MCF 10A (cell line): ENCODE data around the gene RBBP5. TPM values are rescaled to one million over a fixed set of nuclear protein-coding genes. Genes with fewer than 3 reads are reported as not detected.

Experiments
- BruUV-seq: library from RNA; stranded (reverse); fragments of 400-500 nt; replicated peaks from 2 replicates; lab custom pipeline; 2021; lab: Mats Ljungman, UMichigan
- CTCF ChIA-PET: fragments of 300-600 bp; sonication (Branson Sonifier 250); formaldehyde crosslinking; extraction: SDS; loops from one replicate; lab custom pipeline; 2021; ENCODE audit warnings: antibody characterized with exemption, inconsistent platforms; lab: Yijun Ruan, JAX
- POLR2A ChIA-PET: fragments of 300-600, 350-650 bp; sonication (Branson Sonifier 250); formaldehyde crosslinking; extraction: SDS; loops from one replicate; lab custom pipeline; 2020; ENCODE audit warnings: antibody characterized with exemption, inconsistent platforms; lab: Yijun Ruan, JAX
- DNase-seq: peaks from one replicate; pipeline ENCODE4 v3.0.0-alpha.2; 2018; ENCODE audit not compliant: unreplicated experiment
- H3K27ac Mint-ChIP-seq: one replicate; pipeline ENCODE4 v1.8.0; 2022; ENCODE audit warnings: mild to moderate bottlenecking, low read depth, mixed read lengths; ENCODE audit not compliant: unreplicated experiment
- H3K27me3 Mint-ChIP-seq: one replicate; pipeline ENCODE4 v1.8.0; 2022; ENCODE audit warnings: mixed read lengths; ENCODE audit not compliant: insufficient read depth, unreplicated experiment
- H3K36me3 Mint-ChIP-seq: one replicate; pipeline ENCODE4 v1.8.0; 2022; ENCODE audit warnings: mild to moderate bottlenecking, moderate library complexity, mixed read lengths; ENCODE audit not compliant: insufficient read depth, unreplicated experiment
- H3K4me1 Mint-ChIP-seq: one replicate; pipeline ENCODE4 v1.8.0; 2022; ENCODE audit warnings: mixed read lengths; ENCODE audit not compliant: insufficient read depth, unreplicated experiment
- H3K4me3 Mint-ChIP-seq: one replicate; pipeline ENCODE4 v1.8.0; 2022; ENCODE audit warnings: mild to moderate bottlenecking, moderate library complexity, mixed read lengths; ENCODE audit not compliant: unreplicated experiment
- H3K9me3 Mint-ChIP-seq: one replicate; pipeline ENCODE4 v1.8.0; 2022; ENCODE audit warnings: mixed read lengths; ENCODE audit not compliant: unreplicated experiment
- CTCF ChIP-seq: fragments of 200-600 bp; IDR thresholded peaks from one replicate; pipeline ENCODE4 v1.8.0; 2022; ENCODE audit warnings: antibody characterized with exemption, mild to moderate bottlenecking; ENCODE audit not compliant: unreplicated experiment
- intact Hi-C: fragments of 100-400 bp; cut with micrococcal nuclease; formaldehyde crosslinking; loops from 2 replicates; pipeline ENCODE4 v1.14.1; 2022
- total RNA-seq: library from RNA; stranded (reverse); gene quantifications from 2 replicates; pipeline ENCODE4 v1.2.3, GENCODE V29; 2022

The RBBP5 gene
- total RNA-seq, 1 experiment from 2014 or later: 24.8 TPM

GRCh38 chr1:205072881-205073280, 48.9 kb downstream of the RBBP5 start:
- Mint-ChIP-seq H3K4me3 (peak overlapping the region; percentile 10), H3K36me3 (no peaks in the 10 kb centered on the region), H3K27ac (peak overlapping the region; percentile 95), H3K4me1 (peaks cover 33% of the 10 kb centered on the region), H3K9me3 (no peaks in the 10 kb centered on the region), H3K27me3 (no peaks in the 10 kb centered on the region)
- peak; percentile 96 for DNase-seq
- intact Hi-C loops: loop anchor here (5.0 kb wide), 1 partner anchor 49 kb away; the partner anchor contains the start of gene RBBP5
- ChIA-PET POLR2A (interaction anchor here (0.9 to 6.9 kb wide), 7 partner anchors 11 to 556 kb away, joined by 3 to 53 read pairs (median 5); partner anchors contain the start of genes MDM4, RBBP5 and TMEM81), CTCF (interaction anchor here (0.6 to 10.7 kb wide), 9 partner anchors 10 to 184 kb away, joined by 3 to 182 read pairs (median 4); no protein-coding TSS in a partner anchor)
- no TSS peak for BruUV-seq
- no peak for TF ChIP-seq CTCF

DNA sequence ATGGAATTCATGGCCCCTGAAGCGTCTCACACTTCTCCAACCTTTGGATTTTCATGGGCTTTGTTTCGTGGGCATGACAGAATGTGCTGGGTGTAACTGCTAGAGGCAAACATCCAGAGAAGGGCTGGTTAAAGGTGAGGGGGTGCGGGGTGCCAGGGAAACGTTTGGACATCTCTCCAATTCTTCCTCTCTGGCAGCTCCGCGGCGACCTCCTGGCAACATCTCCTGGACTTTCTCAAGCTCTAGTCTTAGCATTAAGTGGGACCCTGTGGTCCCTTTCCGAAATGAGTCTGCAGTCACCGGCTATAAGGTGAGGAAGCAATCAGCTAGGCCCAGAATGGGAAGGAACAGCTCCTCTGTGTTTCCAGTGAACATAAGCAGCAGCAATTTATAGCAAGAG, 49.5 kb downstream of the RBBP5 start:
- intact Hi-C loops: loop anchor here (5.0 kb wide), 1 partner anchor 50 kb away; the partner anchor contains the start of gene RBBP5
- Mint-ChIP-seq H3K27ac (peak overlapping the region; percentile 95), H3K9me3 (no peaks in the 10 kb centered on the region), H3K36me3 (no peaks in the 10 kb centered on the region), H3K27me3 (no peaks in the 10 kb centered on the region), H3K4me3 (no peak overlapping the region), H3K4me1 (peaks cover 29% of the 10 kb centered on the region)
- BruUV-seq: no TSS peak
- ChIA-PET CTCF (interaction anchor here (0.7 to 10.7 kb wide), 9 partner anchors 11 to 252 kb away, joined by 3 to 182 read pairs (median 4); no protein-coding TSS in a partner anchor), POLR2A (interaction anchor here (0.9 to 6.9 kb wide), 4 partner anchors 11 to 184 kb away, joined by 3 to 53 read pairs (median 4); partner anchors contain the start of gene RBBP5)
- no peak for TF ChIP-seq CTCF
- DNase-seq: no peak

GRCh38 chr1:205071801-205072200, 50.0 kb downstream of the RBBP5 start:
- H3K27me3 Mint-ChIP-seq: no peaks in the 10 kb centered on the region
- intact Hi-C loops: loop anchor here (5.0 kb wide), 1 partner anchor 50 kb away; the partner anchor contains the start of gene RBBP5
- H3K4me1 Mint-ChIP-seq: peaks cover 29% of the 10 kb centered on the region
- H3K27ac Mint-ChIP-seq: no peak overlapping the region
- BruUV-seq: no TSS peak
- H3K9me3 Mint-ChIP-seq: no peaks in the 10 kb centered on the region
- ChIA-PET CTCF (interaction anchor here (0.7 to 10.7 kb wide), 10 partner anchors 10 to 253 kb away, joined by 3 to 182 read pairs (median 4); no protein-coding TSS in a partner anchor), POLR2A (interaction anchor here (0.9 to 6.9 kb wide), 4 partner anchors 10 to 184 kb away, joined by 3 to 53 read pairs (median 4); partner anchors contain the start of gene RBBP5)
- H3K4me3 Mint-ChIP-seq: no peak overlapping the region
- DNase-seq: no peak
- no peak for TF ChIP-seq CTCF
- no peaks in the 10 kb centered on the region for H3K36me3 Mint-ChIP-seq

DNA sequence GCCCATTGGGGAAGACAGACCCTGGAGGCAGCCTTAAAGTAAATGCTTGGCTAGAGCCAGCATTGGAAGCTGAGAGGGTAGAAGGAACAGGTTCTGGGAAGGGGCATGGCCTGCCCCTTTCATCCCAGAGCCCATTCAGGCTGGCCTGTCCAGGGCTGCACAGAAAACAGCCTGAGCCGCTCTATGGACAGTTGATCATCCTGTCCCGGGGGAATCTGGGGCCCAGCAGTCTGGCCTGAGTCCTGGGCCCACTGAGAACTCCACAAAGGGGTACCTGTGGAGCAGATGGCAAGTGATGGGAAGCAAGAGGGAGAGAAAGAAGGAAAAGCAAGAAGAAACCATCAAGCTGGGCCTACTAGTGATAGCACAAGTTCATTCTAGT, 50.8 kb downstream of the RBBP5 start:
- Mint-ChIP-seq H3K36me3 (no peaks in the 10 kb centered on the region), H3K27ac (no peak overlapping the region), H3K9me3 (no peaks in the 10 kb centered on the region), H3K4me3 (no peak overlapping the region), H3K4me1 (peaks cover 29% of the 10 kb centered on the region), H3K27me3 (no peaks in the 10 kb centered on the region)
- DNase-seq: no peak
- no peak for TF ChIP-seq CTCF
- POLR2A ChIA-PET: no interaction called here
- no TSS peak for BruUV-seq
- CTCF ChIA-PET: interaction anchor here (0.6 to 10.7 kb wide), 8 partner anchors 9 to 1005 kb away, joined by 3 to 182 read pairs (median 4); no protein-coding TSS in a partner anchor
- intact Hi-C loops: loop anchor here (5.0 kb wide), 1 partner anchor 51 kb away; the partner anchor contains the start of gene RBBP5
